Smooth muscle cell (in vitro differentiated cells): ENCODE results near the gene PLCL1. TPM values are rescaled to one million over a fixed set of nuclear protein-coding genes. Genes with fewer than 3 reads are reported as not detected.
A peak's percentile ranks its signal among the peaks of the same experiment; 100 is the strongest.

Experiments used
- DNase-seq: peaks from one replicate; lab custom pipeline; 2025; ENCODE audit not compliant: unreplicated experiment; lab: John Stamatoyannopoulos, UW
- H2AFZ ChIP-seq: fragments of 200-600 bp; sonication (generic); 2 replicates; pipeline ENCODE4 v1.6.0; 2016; ENCODE audit warnings: antibody characterized with exemption, low read depth, mild to moderate bottlenecking
- H3F3A ChIP-seq: fragments of 200-600 bp; sonication (generic); 2 replicates; pipeline ENCODE4 v1.6.0; 2017; ENCODE audit warnings: antibody characterized with exemption, low read depth
- H3K27ac ChIP-seq: fragments of 200-600 bp; sonication (generic); 2 replicates; pipeline ENCODE4 v1.5.1; 2016; ENCODE audit warnings: low read depth, mild to moderate bottlenecking
- H3K27me3 ChIP-seq: fragments of 200-600 bp; sonication (generic); 2 replicates; pipeline ENCODE4 v1.6.1; 2016; ENCODE audit warnings: low read depth, mild to moderate bottlenecking
- H3K36me3 ChIP-seq: fragments of 200-600 bp; sonication (generic); 2 replicates; pipeline ENCODE4 v1.5.1; 2016; ENCODE audit warnings: low read depth
- H3K4me1 ChIP-seq: fragments of 200-600 bp; sonication (generic); 2 replicates; pipeline ENCODE4 v1.5.1; 2016; ENCODE audit warnings: low read depth
- H3K4me2 ChIP-seq: fragments of 200-600 bp; sonication (generic); 2 replicates; pipeline ENCODE4 v1.6.0; 2016; ENCODE audit warnings: mild to moderate bottlenecking
- H3K4me3 ChIP-seq: fragments of 200-600 bp; sonication (generic); 2 replicates; pipeline ENCODE4 v1.5.1; 2016; ENCODE audit warnings: mild to moderate bottlenecking
- H3K79me2 ChIP-seq: fragments of 200-600 bp; sonication (generic); 2 replicates; pipeline ENCODE4 v1.6.0; 2016; ENCODE audit warnings: low read depth, mild to moderate bottlenecking
- H3K9ac ChIP-seq: fragments of 200-600 bp; sonication (generic); 2 replicates; pipeline ENCODE4 v1.6.0; 2016; ENCODE audit warnings: low read depth
- H3K9me3 ChIP-seq: fragments of 200-600 bp; sonication (generic); replicated peaks from 2 replicates; pipeline ENCODE4 v1.5.1; 2016; ENCODE audit warnings: low read depth
- H4K20me1 ChIP-seq: fragments of 200-600 bp; sonication (generic); 2 replicates; pipeline ENCODE4 v1.6.0; 2016; ENCODE audit warnings: low read depth
- CTCF ChIP-seq: fragments of 200-600 bp; sonication (generic); IDR thresholded peaks from 2 replicates; pipeline ENCODE4 v1.5.1; 2017; ENCODE audit warnings: borderline replicate concordance, mild to moderate bottlenecking, antibody characterized with exemption; ENCODE audit not compliant: insufficient read depth, poor library complexity, severe bottlenecking
- WGBS: methylation state at CpG from one replicate; pipeline ENCODE4 v1.1.7; 2016; ENCODE audit warnings: low lambda C conversion rate; 5-methylcytosine and 5-hydroxymethylcytosine counted together
- polyA plus RNA-seq: library from polyadenylated mRNA; unstranded; fragments of >200 nt; fragmentation: Nextera tagmentation; extraction: Ambion mirVana; gene quantifications from 2 replicates; pipeline ENCODE4 v1.2.1, GENCODE V29; 2016
- total RNA-seq: library from RNA; depleted of rRNA; stranded (reverse); fragments of >200 nt; gene quantifications from 2 replicates; pipeline ENCODE4 v1.2.3, GENCODE V29; 2014

PLCL1 gene
- total and polyA plus RNA-seq, 2 experiments from 2014 or later, result 0.87 to 1.3 TPM

GRCh38 chr2:197835293-197835692, 30.9 kb downstream of the PLCL1 start:
- no peak overlapping the region for H3K27ac ChIP-seq
- 86% methylated on average over 4 of the region's 4 CpGs for WGBS
- no peak overlapping the region for H2AFZ ChIP-seq
- H3K4me1 ChIP-seq, result no peaks in the 10 kb centered on the region
- no peaks in the 10 kb centered on the region for H4K20me1 ChIP-seq
- H3K36me3 ChIP-seq, result no peaks in the 10 kb centered on the region
- H3K27me3 ChIP-seq, result peaks cover 5% of the 10 kb centered on the region
- no peak overlapping the region for H3K4me2 ChIP-seq
- H3F3A ChIP-seq, result no peaks in the 10 kb centered on the region
- DNase-seq, result no peak
- no peak overlapping the region for H3K4me3 ChIP-seq
- H3K9me3 ChIP-seq, result no peaks in the 10 kb centered on the region
- no peaks in the 10 kb centered on the region for H3K79me2 ChIP-seq
- no peak overlapping the region for H3K9ac ChIP-seq
- no peak for TF ChIP-seq CTCF

GRCh38 chr2:197838036-197838435, 33.6 kb downstream of the PLCL1 start:
- no peaks in the 10 kb centered on the region for H3K79me2 ChIP-seq
- peaks cover 5% of the 10 kb centered on the region for H3K27me3 ChIP-seq
- H3K9me3 ChIP-seq, result no peaks in the 10 kb centered on the region
- H3F3A ChIP-seq, result no peaks in the 10 kb centered on the region
- no peak overlapping the region for H3K9ac ChIP-seq
- H2AFZ ChIP-seq, result peak overlapping the region; percentile 26
- no peaks in the 10 kb centered on the region for H4K20me1 ChIP-seq
- no peaks in the 10 kb centered on the region for H3K36me3 ChIP-seq
- WGBS, result 77% methylated on average over 5 of the region's 5 CpGs
- H3K4me1 ChIP-seq, result no peaks in the 10 kb centered on the region
- H3K27ac ChIP-seq, result no peak overlapping the region
- DNase-seq, result no peak
- H3K4me2 ChIP-seq, result peak overlapping the region; percentile 12
- H3K4me3 ChIP-seq, result no peak overlapping the region
- no peak for TF ChIP-seq CTCF

GRCh38 chr2:197838579-197838978, 34.2 kb downstream of the PLCL1 start:
- WGBS, result 73% methylated on average over 2 of the region's 2 CpGs
- no peak for TF ChIP-seq CTCF
- Histone ChIP-seq H3K27me3 (peaks cover 5% of the 10 kb centered on the region), H3K27ac (no peak overlapping the region), H3K4me3 (no peak overlapping the region), H3F3A (no peaks in the 10 kb centered on the region), H2AFZ (peak overlapping the region; percentile 26), H3K79me2 (no peaks in the 10 kb centered on the region), H4K20me1 (no peaks in the 10 kb centered on the region), H3K4me2 (peak overlapping the region; percentile 12), H3K9me3 (no peaks in the 10 kb centered on the region), H3K4me1 (no peaks in the 10 kb centered on the region), H3K9ac (no peak overlapping the region), H3K36me3 (no peaks in the 10 kb centered on the region)
- DNase-seq, result no peak

- no peaks in the 10 kb centered on the region for H3K4me1 ChIP-seq
- H3K79me2 ChIP-seq, result no peaks in the 10 kb centered on the region
- H3K27me3 ChIP-seq, result peaks cover 5% of the 10 kb centered on the region
- no peaks in the 10 kb centered on the region for H3F3A ChIP-seq
- no peak overlapping the region for H3K27ac ChIP-seq
- no peak overlapping the region for H3K4me2 ChIP-seq
- no peak overlapping the region for H3K9ac ChIP-seq
- no peak overlapping the region for H2AFZ ChIP-seq
- no peak for TF ChIP-seq CTCF
- H4K20me1 ChIP-seq, result no peaks in the 10 kb centered on the region
- no peaks in the 10 kb centered on the region for H3K36me3 ChIP-seq
- 95% methylated on average over 5 of the region's 5 CpGs for WGBS
- H3K4me3 ChIP-seq, result no peak overlapping the region
- no peak for DNase-seq
- H3K9me3 ChIP-seq, result no peaks in the 10 kb centered on the region
Observed at GRCh38 chr2:197839327-197839726, 34.9 kb downstream of the PLCL1 start.
